NK-92 (cell line): ENCODE measurements around the gene TMPRSS13.

Experiments used
- DNase-seq: peaks from one replicate; lab custom pipeline; 2025; ENCODE audit not compliant: unreplicated experiment; lab: John Stamatoyannopoulos, UW

The TMPRSS13 gene

GRCh38 chr11:117914398-117914761 lies 14.8 kb downstream of the TMPRSS13 start:
- DNase-seq, result no peak

- no peak for DNase-seq
These were observed 15.3 kb downstream of the TMPRSS13 start for GRCh38 chr11:117913736-117914397.

- no peak for DNase-seq
These were observed 16.7 kb downstream of the TMPRSS13 start for GRCh38 chr11:117912497-117912896.

- DNase-seq, result no peak
These were observed 17.5 kb downstream of the TMPRSS13 start for GRCh38 chr11:117911694-117912093.

- no peak for DNase-seq
These were observed 18.1 kb downstream of the TMPRSS13 start for GRCh38 chr11:117910941-117911655.

- DNase-seq, result no peak
These were observed 18.7 kb downstream of the TMPRSS13 start for GRCh38 chr11:117910525-117910924.

- no peak for DNase-seq
These were observed 19.4 kb downstream of the TMPRSS13 start for GRCh38 chr11:117909611-117910382.

- no peak for DNase-seq
These were observed 20.1 kb downstream of the TMPRSS13 start for GRCh38 chr11:117908959-117909610.

GRCh38 chr11:117908109-117908895 lies 20.9 kb downstream of the TMPRSS13 start:
- no peak for DNase-seq

- DNase-seq, result no peak
These were observed 21.7 kb downstream of the TMPRSS13 start for GRCh38 chr11:117907276-117908108.

GRCh38 chr11:117906710-117907109 lies 22.5 kb downstream of the TMPRSS13 start:
- DNase-seq, result no peak

- no peak for DNase-seq
These were observed 23.1 kb downstream of the TMPRSS13 start for GRCh38 chr11:117906126-117906525.

- DNase-seq, result no peak
These were observed 23.7 kb downstream of the TMPRSS13 start for GRCh38 chr11:117905524-117905923.

- DNase-seq, result no peak
These were observed 25.5 kb downstream of the TMPRSS13 start for GRCh38 chr11:117903505-117904382.

GRCh38 chr11:117902001-117902845 lies 27.0 kb downstream of the TMPRSS13 start:
- DNase-seq, result no peak

GRCh38 chr11:117901601-117902000 lies 27.6 kb downstream of the TMPRSS13 start:
- no peak for DNase-seq

GRCh38 chr11:117900720-117901440 lies 28.3 kb downstream of the TMPRSS13 start:
- DNase-seq, result no peak
